Fibroblast of lung (primary cell): ENCODE data around the gene ZNF763. TPM values are rescaled to one million over a fixed set of nuclear protein-coding genes. Genes with fewer than 3 reads are reported as not detected.
A peak's percentile ranks its signal among the peaks of the same experiment; 100 is the strongest.
"Not testable (repeated sequence)": the region's sequence is repeated elsewhere in the genome, so short reads cannot be mapped to it uniquely, and the experiment has no call there.

ENCODE experiments used
- DNase-seq, 2 donors: peaks; one replicate each; pipeline versions ENCODE4 v3.0.0 to v3.0.0-alpha.2; 2010; ENCODE audit warnings: low read depth in 2 of 2
- H2AFZ ChIP-seq: 2 replicates; pipeline ENCODE4 v1.5.1; 2012; ENCODE audit warnings: low read length, control low read depth, inconsistent platforms
- H3K27ac ChIP-seq: 2 replicates; pipeline ENCODE4 v1.5.1; 2011; ENCODE audit warnings: low read length, control low read depth; ENCODE audit not compliant: insufficient read depth
- H3K27me3 ChIP-seq: 2 replicates; pipeline ENCODE4 v1.5.1; 2011; ENCODE audit warnings: mild to moderate bottlenecking, low read length; ENCODE audit not compliant: control insufficient read depth, insufficient read depth
- H3K36me3 ChIP-seq: 2 replicates; pipeline ENCODE4 v1.5.1; 2011; ENCODE audit warnings: low read length; ENCODE audit not compliant: control insufficient read depth, insufficient read depth
- H3K4me1 ChIP-seq: 2 replicates; pipeline ENCODE4 v1.5.1; 2011; ENCODE audit warnings: low read length; ENCODE audit not compliant: control insufficient read depth, insufficient read depth; ENCODE audit errors: extremely low read depth
- H3K4me2 ChIP-seq: 2 replicates; pipeline ENCODE4 v1.5.1; 2011; ENCODE audit warnings: low read length, control low read depth; ENCODE audit not compliant: insufficient read depth; ENCODE audit errors: extremely low read depth
- H3K4me3 ChIP-seq, 4 experiments: fragments of 200-600 bp in 1 of 4; sonication (generic) in 1 of 4; replicated peaks in 1 of 4; 2 replicates each; pipeline ENCODE4 v1.5.1; 2011 to 2016; ENCODE audit warnings: low read length in 4 of 4, low read depth in 3 of 4, mild to moderate bottlenecking in 3 of 4, control low read depth in 2 of 4, inconsistent platforms in 1 of 4, mixed read lengths in 1 of 4; ENCODE audit not compliant: insufficient read depth in 1 of 4; ENCODE audit errors: control extremely low read depth in 1 of 4
- H3K79me2 ChIP-seq: 2 replicates; pipeline ENCODE4 v1.5.1; 2012; ENCODE audit warnings: mild to moderate bottlenecking, low read length, inconsistent platforms; ENCODE audit not compliant: control insufficient read depth, insufficient read depth
- H3K9ac ChIP-seq: 2 replicates; pipeline ENCODE4 v1.5.1; 2011; ENCODE audit warnings: mild to moderate bottlenecking, low read length, control low read depth; ENCODE audit not compliant: insufficient read depth
- H3K9me3 ChIP-seq: 2 replicates; pipeline ENCODE4 v1.5.1; 2012; ENCODE audit warnings: low read depth, low read length; ENCODE audit not compliant: control insufficient read depth, insufficient read depth
- H4K20me1 ChIP-seq: 2 replicates; pipeline ENCODE4 v1.5.1; 2011; ENCODE audit warnings: low read length; ENCODE audit not compliant: control insufficient read depth, insufficient read depth; ENCODE audit errors: extremely low read depth
- EZH2 ChIP-seq: IDR thresholded peaks from 2 replicates; pipeline ENCODE4 v1.5.1; 2012; ENCODE audit warnings: low read length, control low read depth, mild to moderate bottlenecking; ENCODE audit errors: missing control alignments
- polyA plus RNA-seq, 2 donors: library from polyadenylated mRNA; depleted of rRNA in 1 of 2; stranded (reverse) in 1 of 2; unstranded in 1 of 2; fragments of >200 nt; gene quantifications; 2 replicates each; pipeline ENCODE4 v1.2.1, GENCODE V29; 2011 to 2012; ENCODE audit warnings: missing spikeins in 1 of 2
- total RNA-seq: library from RNA; depleted of rRNA; stranded (reverse); fragments of >200 nt; gene quantifications from 2 replicates; pipeline ENCODE4 v1.2.1, GENCODE V29; 2014
- TF ChIP-seq, protein P1 (sequence below), 2 donors: IDR thresholded peaks in 1 of 2; conservative IDR thresholded peaks in 1 of 2; 1 replicate in 1 of 2; 2 replicates in 1 of 2; pipeline ENCODE4 v1.5.1; 2011 to 2012; ENCODE audit warnings: low read length in 2 of 2, control low read depth in 1 of 2, inconsistent platforms in 1 of 2, low read depth in 1 of 2, mild to moderate bottlenecking in 1 of 2

The ZNF763 gene
- total and polyA plus RNA-seq, 2 donors (not counting 1 experiment from before 2014, with no cell fraction given) = 0.94 to 2.5 TPM

DNA sequence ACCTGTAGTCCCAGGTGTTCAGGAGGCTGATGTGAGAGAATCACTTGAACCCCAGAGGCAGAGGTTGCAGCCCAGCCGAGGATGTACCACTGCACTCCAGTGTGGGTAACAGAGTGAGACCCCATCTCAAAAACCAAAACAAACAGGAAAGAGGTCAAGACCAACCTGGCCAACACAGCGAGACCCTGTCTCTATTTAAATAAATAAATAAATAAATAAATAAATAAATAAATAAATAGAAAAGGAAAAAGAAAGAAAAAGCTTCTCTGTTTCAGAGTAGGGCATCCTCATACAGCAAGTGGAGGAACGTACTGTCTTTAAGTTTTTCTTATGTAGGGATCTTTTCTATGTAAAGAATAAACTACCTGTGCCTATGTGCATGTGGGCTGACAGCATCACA is 37.6 kb upstream of the ZNF763 start:
- DNase-seq = no peak
- Histone ChIP-seq H3K4me2 (no peak overlapping the region), H2AFZ (no peak overlapping the region), H3K4me3 (no peak overlapping the region), H3K4me1 (peaks cover 4% of the 10 kb centered on the region), H3K9me3 (no peaks in the 10 kb centered on the region), H3K36me3 (no peaks in the 10 kb centered on the region), H3K27me3 (no peaks in the 10 kb centered on the region), H4K20me1 (no peaks in the 10 kb centered on the region), H3K27ac (no peak overlapping the region), H3K9ac (no peak overlapping the region), H3K79me2 (peaks cover 26% of the 10 kb centered on the region)
- TF ChIP-seq, protein P1, sequence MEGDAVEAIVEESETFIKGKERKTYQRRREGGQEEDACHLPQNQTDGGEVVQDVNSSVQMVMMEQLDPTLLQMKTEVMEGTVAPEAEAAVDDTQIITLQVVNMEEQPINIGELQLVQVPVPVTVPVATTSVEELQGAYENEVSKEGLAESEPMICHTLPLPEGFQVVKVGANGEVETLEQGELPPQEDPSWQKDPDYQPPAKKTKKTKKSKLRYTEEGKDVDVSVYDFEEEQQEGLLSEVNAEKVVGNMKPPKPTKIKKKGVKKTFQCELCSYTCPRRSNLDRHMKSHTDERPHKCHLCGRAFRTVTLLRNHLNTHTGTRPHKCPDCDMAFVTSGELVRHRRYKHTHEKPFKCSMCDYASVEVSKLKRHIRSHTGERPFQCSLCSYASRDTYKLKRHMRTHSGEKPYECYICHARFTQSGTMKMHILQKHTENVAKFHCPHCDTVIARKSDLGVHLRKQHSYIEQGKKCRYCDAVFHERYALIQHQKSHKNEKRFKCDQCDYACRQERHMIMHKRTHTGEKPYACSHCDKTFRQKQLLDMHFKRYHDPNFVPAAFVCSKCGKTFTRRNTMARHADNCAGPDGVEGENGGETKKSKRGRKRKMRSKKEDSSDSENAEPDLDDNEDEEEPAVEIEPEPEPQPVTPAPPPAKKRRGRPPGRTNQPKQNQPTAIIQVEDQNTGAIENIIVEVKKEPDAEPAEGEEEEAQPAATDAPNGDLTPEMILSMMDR (conservative IDR thresholded peaks at IDR 0.05 in 1 of 2, IDR thresholded peaks at IDR 0.05 in 1 of 2; ENCODE audit: low read depth in 1 of 2, low read length in 2 of 2) = no peak
- TF ChIP-seq EZH2 = no peak

- peak in 1 of 2 donors; percentile 42 for DNase-seq
- no peak for TF ChIP-seq EZH2
- TF ChIP-seq, protein P1 (conservative IDR thresholded peaks at IDR 0.05 in 1 of 2, IDR thresholded peaks at IDR 0.05 in 1 of 2; ENCODE audit: low read depth in 1 of 2, low read length in 2 of 2) = no peak
- H3K4me2 ChIP-seq = no peak overlapping the region
- H4K20me1 ChIP-seq = no peaks in the 10 kb centered on the region
- H3K9me3 ChIP-seq = no peaks in the 10 kb centered on the region
- peaks cover 21% of the 10 kb centered on the region for H3K79me2 ChIP-seq
- no peak overlapping the region for H2AFZ ChIP-seq
- H3K4me1 ChIP-seq = no peaks in the 10 kb centered on the region
- H3K9ac ChIP-seq = no peak overlapping the region
- no peak overlapping the region for H3K27ac ChIP-seq
- H3K27me3 ChIP-seq = no peaks in the 10 kb centered on the region
- H3K36me3 ChIP-seq = no peaks in the 10 kb centered on the region
- no peak overlapping the region for H3K4me3 ChIP-seq
Observed at GRCh38 chr19:11931051-11931450, 33.8 kb upstream of the ZNF763 start.

DNA sequence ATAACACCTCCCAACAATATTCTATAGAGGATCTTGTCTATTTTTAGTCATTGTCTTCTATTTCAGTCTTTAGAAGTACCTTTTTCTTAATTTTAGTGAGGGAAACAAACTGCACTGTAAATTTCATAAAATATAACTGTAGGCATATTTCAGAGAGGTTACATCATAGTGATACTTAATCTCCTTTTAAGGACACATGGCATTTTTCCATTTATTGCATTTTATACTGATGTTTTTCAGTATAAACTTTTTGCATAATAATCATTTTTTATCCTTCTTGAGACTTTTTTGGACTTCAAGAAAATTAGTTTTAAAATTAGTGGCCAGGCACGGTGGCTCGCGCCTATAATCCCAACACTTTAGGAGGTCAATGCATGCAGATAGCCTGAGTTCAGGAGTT is 33.3 kb upstream of the ZNF763 start:
- Histone ChIP-seq H3K4me2 (no peak overlapping the region), H2AFZ (no peak overlapping the region), H3K9me3 (no peaks in the 10 kb centered on the region), H3K4me3 (no peak overlapping the region), H3K27ac (no peak overlapping the region), H3K9ac (no peak overlapping the region), H4K20me1 (no peaks in the 10 kb centered on the region), H3K27me3 (no peaks in the 10 kb centered on the region), H3K4me1 (no peaks in the 10 kb centered on the region), H3K79me2 (peaks cover 18% of the 10 kb centered on the region), H3K36me3 (no peaks in the 10 kb centered on the region)
- TF ChIP-seq, protein P1 (conservative IDR thresholded peaks at IDR 0.05 in 1 of 2, IDR thresholded peaks at IDR 0.05 in 1 of 2; ENCODE audit: low read depth in 1 of 2, low read length in 2 of 2) = no peak
- no peak for TF ChIP-seq EZH2
- peak in 1 of 2 donors; percentile 17 for DNase-seq

- not testable (repeated sequence) for H3K4me3 ChIP-seq, H3K9me3 ChIP-seq, H3K4me2 ChIP-seq, DNase-seq, H2AFZ ChIP-seq, H3K79me2 ChIP-seq, H3K27ac ChIP-seq, H3K36me3 ChIP-seq, H3K4me1 ChIP-seq, H3K27me3 ChIP-seq, H4K20me1 ChIP-seq, H3K9ac ChIP-seq
Observed at GRCh38 chr19:11935829-11936228, 29.0 kb upstream of the ZNF763 start.

DNA sequence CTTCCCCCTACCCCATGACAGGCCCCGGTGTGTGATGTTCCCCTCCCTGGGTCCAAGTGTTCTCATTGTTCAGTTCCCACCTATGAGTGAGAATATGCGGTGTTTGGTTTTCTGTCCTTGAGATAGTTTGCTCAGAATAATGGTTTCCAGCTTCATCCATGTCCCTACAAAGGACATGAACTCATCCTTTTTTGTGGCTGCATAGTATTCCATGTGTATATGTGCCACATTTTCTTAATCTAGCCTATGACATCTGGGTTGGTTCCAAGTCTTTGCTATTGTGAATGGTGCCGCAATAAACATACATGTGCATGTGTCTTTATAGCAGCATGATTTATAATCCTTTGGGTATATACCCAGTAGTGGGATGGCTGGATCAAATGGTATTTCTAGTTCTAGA is 26.5 kb upstream of the ZNF763 start:
- H3K36me3 ChIP-seq, H2AFZ ChIP-seq, H3K79me2 ChIP-seq, H4K20me1 ChIP-seq, H3K27me3 ChIP-seq, H3K9ac ChIP-seq, H3K4me3 ChIP-seq, DNase-seq, H3K27ac ChIP-seq, H3K9me3 ChIP-seq, H3K4me2 ChIP-seq, H3K4me1 ChIP-seq: not testable (repeated sequence)
